Measurements from ENCODE around the gene KCTD10.

- no peak for TF ChIP-seq CTCF (IDR thresholded peaks at IDR 0.05)
- TF ChIP-seq EP300 (IDR thresholded peaks at IDR 0.05), result no peak
Observed at GRCh38 chr12:109482894-109483293, 5.8 kb upstream of the KCTD10 start.
